Fibroblast of peridontal ligament (primary cell): ENCODE data around the gene LETMD1.
"Not testable (repeated sequence)": the region's sequence is repeated elsewhere in the genome, so short reads cannot be mapped to it uniquely, and the experiment has no call there.

Experiments
- DNase-seq: peaks from one replicate; pipeline ENCODE4 v3.0.0-alpha.2; 2010; ENCODE audit errors: extremely low read depth

Gene LETMD1, protein sequence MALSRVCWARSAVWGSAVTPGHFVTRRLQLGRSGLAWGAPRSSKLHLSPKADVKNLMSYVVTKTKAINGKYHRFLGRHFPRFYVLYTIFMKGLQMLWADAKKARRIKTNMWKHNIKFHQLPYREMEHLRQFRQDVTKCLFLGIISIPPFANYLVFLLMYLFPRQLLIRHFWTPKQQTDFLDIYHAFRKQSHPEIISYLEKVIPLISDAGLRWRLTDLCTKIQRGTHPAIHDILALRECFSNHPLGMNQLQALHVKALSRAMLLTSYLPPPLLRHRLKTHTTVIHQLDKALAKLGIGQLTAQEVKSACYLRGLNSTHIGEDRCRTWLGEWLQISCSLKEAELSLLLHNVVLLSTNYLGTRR

DNA sequence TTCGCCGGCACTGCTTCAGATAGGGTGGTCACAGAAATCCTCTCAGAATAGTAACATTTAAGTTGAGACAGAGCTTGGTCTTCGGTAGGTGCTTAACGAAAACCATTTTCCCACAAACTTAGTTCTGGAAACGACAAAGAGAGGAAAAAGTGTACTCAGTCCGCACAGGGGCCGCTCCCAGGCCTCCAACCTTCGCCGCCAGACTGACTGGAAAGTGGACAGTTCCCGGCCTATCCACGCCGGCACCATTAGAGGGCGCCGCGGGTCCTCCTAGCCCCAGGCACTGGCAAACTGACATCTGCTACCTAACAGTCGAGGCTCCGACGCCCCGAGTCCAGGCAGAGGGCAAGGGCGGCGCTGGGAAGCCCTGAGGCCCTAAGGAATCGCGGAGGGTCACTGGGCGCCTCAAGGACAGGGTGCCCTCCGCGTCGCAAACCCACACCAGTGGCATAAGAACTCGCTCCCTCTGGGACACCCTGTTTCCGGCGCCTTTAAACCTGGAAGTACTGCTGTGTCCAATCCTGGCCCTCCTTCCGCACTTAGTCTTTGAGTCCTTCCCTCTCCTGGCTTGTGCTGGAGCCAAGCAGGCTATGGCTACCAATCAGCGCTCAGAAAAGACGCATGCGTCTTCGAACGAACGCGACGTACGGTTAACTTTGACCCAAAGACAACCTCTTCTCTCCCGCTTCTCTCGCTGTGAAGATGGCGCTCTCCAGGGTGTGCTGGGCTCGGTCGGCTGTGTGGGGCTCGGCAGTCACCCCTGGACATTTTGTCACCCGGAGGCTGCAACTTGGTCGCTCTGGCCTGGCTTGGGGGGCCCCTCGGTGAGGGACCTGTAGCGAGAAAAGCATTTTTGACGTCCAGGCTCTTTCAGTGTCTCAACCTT, at the start of gene LETMD1:
LETMD1 (plus strand) TSS at position 673 of the 886 bp plus-strand sequence; CDS start at position 703, 30 bp downstream.
- peak; percentile 99 for DNase-seq

DNA sequence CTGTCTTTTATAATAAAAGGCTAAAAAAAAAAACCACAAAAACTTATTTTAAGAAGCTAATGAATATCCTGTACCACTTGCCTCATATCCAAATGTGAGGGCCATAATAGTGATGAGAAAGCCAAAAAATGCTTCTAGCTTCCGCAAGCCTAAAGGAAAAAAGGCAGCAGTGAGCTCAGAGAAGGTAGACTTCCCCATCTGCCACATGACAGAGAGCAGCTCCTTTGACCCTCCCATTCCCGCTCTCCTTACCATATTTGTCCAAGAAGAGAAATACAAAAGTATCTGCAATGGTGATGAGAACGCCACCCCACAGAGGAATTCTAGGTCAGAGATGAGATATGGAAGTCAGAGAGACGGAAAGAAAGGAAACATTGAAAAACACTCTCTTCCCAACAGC, 49.0 kb upstream of the LETMD1 start:
- DNase-seq = no peak

DNA sequence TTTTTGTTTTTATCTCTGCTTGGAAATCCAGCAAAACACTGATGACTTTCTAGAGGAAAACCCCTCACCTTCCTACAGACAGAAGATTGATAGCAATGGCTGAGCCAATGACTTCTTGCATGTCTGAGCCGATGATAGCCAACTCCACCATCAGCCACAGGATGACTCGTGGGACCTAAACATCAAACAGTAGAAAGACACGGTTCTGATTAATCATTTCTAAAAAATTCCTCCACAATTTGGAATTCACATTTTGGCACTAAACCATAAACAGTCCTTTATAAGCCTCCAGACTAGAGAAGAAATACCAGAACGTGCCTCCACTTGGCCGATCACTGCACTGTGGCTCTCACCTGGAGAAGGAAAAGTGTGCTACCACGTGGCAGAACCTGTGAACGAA, 47.9 kb upstream of the LETMD1 start:
- DNase-seq = peak; percentile 59

DNA sequence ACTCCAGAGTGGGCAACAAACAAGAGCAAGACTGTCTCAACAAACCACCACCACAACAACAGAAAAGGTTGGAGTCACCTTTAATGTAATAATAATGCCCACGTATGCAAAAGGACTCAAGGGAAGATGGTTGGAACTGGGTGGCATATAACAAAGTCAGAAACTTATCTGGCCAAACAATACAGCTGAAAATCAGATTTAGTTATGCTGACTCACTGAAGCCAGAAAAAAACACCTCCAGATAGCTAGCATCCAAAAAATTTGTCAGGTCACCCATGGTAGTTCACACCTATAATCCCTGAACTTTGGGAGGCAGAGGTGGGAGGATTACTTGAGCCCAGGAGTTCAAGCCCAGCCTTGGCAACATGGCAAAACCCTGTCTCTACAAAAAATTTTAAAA, 46.3 kb upstream of the LETMD1 start:
- no peak for DNase-seq

DNA sequence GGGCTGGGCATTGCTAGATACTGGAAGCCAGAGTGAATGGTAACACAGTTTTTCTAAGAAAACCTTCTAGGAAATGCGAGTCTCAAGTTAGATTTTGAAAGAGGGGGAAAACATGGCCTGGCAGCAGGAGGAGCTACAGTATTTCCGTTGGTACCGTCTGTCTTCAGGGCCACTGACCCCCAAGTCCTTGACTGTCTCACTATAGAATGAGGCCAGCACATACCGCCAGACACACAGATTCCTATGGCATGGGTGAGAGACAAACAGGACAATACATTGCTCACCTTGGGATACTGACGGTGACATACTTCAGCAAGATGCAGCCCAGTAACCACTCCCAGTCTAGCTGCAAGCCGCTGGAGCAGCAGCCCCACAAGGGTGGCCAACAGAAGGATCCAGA, 43.6 kb upstream of the LETMD1 start:
- no peak for DNase-seq

DNA sequence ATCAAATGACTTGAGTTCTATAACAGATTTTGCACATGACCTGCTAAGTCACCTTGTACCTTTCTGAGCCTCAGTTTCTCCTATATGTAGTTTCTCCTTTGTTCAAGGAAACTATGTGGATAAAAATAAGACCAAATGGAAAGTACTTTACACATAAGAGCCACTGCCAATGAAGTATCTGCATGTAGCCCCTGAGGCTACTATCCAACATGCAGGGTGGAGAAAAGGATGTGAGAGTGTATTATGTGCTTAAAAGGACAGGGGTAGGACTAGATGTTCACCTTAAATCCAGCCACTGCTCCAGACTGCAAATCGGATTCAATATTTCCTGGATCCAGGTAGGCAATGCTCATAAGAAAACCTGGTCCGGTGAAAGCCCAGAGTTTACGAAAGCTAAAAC, 43.1 kb upstream of the LETMD1 start:
- DNase-seq = no peak

DNA sequence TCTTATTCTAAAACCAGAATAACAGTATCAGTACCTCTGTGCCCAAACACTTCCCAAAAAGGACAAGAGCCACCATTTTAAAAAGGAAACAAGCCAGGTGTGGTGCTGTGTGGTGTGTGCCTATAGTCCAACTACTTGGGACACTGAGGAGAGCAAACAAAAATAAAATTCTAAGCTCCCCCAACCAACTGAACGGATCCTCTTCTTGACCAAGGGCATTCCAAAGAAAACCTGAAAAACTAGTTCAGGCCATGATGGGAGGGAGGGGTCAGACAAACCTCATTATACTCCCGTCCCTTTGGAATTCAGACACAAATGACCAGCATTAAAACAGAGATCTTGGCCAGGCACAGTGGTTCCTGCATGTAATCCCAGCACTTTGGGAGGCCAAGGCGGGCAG, 42.5 kb upstream of the LETMD1 start:
- no peak for DNase-seq

DNA sequence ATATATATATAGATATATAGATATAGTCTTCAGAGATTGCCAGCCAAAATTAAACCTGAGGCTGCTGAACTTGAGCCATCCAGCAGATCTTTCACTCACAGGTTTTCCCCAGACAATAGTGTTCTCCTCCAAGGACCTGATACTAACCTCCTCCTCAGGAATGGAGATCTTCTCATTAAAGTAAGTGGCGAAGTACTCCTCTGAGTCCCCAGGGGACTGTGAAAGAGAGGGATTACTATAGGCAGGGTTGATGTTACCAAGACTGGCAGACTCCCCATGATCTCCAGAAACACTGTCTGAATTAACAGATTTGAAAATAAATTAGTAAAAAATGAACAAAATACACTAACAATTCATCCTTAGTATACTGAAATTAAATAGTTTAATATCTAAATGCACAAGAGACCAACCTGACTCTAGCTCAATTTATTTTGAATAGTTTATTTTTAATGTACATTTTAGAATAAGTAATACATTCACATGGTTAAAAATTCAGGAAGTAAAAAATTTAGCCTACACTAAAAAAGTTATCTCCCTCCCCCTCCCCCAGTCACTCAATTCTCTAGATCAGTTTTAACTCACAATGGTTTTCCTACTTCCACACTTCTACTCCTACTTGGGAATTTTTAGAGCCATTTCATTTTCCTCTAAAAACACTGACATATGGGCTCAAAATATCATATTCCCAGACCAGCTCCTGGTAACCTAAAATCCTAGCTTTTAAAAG, 39.6 kb upstream of the LETMD1 start:
- DNase-seq = no peak

DNA sequence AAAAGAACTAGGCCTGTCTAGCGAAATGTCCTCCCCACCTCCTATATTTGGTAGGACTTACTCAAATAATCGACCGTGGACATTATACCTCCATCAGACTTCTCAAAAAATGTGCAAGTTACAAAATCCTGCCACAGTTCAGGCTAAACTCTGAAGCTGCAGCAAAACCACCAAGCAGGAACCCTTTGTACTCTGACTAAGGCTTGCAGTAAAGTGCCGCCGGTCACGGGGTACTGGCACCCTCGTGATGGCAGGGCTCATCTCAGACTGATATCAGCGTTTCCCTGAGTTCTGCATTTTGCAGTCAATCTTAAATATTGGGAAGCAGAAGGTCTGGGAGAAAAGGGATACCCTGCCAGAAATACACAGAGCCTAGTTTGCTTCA, 39.1 kb upstream of the LETMD1 start:
- peak; percentile 70 for DNase-seq

DNA sequence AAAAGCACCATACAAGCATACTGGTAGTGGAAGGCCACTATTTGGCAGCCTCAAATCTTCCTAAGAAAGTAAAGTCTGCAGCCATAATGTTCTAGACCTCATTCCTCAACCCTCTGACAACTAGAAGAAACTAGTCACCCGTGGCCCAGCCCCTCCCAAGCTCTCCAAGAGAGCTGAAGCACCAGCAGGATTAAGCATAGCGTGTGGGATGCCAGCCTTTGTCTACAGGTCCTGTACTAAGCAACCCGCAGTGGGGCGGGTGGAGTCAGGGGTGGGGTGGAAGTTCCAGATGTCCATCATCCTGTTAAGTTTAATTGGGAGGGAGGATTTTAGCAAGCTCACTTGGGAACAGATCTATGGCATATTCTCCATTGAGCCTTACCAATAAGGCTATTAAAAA, 36.2 kb upstream of the LETMD1 start:
- DNase-seq = no peak

DNA sequence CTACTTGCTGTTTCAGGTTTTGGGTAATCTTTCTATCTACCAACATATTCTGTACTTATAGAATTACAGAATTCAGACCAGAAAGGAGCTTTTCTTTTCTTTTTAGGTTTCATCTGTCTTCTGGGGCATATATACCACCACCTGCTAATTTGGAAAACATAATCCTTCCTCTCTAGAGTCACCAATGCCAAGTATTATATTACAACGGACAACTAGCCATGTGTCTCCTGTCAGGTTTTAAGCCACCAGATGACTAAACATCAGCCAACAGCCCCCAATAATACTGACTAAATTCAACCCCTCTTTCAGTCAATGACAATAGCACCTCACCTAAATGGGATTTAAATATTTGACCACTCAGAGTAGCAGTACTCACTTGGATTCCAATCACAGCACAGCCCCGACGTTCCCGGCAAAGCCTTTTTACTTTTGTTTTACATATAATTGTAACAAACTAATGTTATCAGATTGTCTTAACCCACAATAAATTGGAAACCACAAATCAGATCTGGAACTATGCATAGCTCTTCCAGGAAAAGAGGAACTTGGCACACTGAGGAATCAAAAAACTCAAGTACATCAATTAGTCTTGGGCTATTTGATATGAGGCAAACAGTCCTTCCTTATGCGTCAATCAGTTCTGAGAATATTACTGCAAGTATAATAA, 35.4 kb upstream of the LETMD1 start:
- DNase-seq = no peak

DNA sequence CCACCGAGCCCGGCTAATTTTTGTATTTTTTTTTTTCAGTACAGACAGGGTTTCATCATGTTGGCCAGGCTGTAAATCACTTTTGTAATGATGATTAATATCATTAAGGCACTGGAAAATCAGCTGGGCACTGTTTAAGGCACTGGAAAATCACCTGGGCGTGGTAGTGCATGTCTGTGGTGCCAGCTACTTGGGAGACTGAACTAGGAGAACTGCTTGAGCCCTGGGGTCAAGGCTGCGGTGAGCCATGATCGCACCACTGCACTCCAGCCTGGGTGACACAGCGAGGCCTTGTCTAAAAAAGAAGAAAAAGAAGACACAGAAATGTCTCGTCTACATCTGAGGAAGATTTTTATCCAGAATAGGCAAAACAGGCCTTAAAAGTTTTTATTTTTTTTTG, 34.7 kb upstream of the LETMD1 start:
- no peak for DNase-seq

DNA sequence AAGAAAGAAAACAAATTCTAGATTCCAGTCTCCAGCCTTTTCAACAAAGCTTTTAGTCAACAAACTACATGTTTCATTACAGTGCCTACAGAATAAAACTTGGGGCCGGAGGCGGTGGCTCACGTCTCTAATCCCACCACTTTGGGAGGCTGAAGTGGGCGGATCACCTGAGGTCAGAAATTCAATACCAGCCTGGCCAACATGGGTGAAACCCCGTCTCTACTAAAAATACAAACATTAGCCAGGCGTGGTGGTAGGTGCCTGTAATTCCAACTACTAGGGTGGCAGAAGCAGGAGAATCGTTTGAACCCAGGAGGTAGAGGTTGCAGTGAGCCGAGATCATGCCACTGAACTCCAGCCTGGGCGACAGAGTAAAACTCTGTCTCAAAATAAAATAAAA, 33.7 kb upstream of the LETMD1 start:
- not testable (repeated sequence) for DNase-seq

DNA sequence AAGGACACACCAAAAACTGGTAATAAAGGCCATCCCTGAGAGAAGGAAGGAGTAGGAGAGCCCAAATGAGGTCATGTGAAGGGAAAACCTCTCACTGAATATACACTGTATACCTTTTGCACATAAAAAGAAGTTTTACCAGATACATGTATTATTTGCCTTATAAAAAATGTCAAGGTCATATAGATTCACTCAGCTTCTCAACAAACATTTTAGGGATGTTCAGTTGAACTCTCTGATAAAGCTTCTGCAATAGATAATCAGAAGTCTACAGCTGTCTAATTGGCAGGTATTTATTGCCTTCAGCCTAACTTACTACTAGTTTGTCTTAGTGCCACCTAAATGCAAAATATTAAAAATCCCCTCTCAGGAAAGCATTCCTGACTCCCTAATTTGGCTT, 30.7 kb upstream of the LETMD1 start:
- DNase-seq = no peak

DNA sequence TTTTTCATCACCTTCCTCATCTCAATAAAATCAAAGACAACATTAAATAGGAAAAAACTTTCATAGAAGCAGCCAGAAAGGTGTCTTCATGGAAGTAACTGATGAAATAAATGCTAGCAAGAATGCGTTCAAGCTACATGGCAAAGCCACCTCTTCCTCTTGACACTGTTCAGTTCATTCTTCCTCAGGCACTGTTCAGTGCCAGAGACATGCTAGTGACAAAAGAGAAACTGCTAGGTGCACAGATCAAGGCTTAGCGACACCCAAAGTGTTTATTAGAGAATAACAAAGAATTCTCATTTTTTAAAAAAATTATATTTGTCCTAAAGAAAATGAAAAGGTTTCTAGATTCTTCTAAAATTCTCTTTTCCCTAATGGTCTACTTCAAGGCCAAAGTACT, 29.2 kb upstream of the LETMD1 start:
- DNase-seq = no peak

DNA sequence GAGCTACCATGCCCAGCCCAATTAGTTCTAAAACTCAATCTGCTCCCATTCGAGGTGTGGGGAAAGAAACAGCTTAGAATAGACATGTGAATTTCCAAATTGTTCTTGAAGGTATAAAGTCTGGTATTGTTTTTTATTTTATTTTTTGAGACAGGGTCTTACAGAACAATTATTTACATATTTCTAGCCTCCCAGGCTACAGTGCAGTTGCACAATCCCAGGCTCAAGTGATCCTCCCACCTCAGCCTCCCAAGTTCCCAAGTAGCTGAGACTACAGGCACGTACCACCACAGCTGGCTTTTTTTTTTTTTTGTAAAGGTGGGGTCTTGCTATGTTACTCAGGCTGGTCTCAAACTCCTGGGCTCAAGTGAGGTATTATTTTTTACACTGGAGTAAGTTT, 28.2 kb upstream of the LETMD1 start:
- DNase-seq = no peak

DNA sequence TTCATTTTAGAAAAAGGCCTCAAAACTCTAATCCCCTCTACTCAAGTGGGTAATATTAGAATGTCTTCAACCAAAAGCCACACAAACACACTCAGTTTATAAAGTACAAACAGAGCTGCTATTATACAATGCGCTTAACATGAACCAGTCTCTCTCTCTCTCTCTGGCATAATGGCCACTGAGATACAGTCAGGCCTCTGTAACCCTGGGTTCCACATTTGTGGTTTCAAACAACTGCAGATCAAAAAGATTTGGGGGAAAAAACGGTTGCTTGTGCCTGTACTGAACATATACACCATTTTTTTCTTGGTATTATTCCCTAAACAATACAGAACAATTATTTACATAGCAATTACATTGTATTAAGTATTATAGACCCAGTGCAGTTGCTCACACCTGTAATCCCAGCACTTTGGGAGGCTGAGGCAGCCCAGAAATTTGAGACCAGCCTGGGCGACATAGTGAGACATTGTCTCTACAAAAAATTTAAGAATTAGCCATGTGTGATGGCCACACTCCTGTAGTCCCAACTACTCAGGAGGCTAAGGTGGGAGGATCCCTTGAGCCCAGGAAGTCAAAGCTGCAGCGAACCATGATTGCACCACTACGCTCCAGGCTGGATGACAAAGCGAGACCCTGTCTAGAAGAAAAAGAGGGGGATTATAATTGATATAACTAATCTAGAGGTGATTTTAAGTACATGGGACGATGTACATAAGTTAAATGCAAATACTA, 27.5 kb upstream of the LETMD1 start:
- no peak for DNase-seq

DNA sequence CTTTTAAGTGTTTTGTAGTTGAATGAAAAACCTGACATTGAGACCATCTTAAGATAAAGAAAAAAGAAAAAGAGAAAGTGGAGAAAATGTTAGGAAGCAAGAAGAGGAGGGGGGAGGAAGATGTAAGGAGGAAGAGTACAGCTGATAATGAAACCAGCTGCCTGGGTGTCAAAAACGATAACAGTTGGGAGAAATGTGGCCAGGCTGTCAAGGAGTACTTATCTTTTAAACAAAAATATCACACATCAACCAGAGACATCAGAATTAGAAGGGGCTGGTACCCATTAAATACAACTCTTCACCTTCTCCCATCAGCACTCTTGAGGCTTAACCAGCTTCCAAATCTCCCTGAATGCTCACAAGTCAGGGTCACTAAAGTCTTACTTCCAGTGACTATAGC, 26.4 kb upstream of the LETMD1 start:
- no peak for DNase-seq

DNA sequence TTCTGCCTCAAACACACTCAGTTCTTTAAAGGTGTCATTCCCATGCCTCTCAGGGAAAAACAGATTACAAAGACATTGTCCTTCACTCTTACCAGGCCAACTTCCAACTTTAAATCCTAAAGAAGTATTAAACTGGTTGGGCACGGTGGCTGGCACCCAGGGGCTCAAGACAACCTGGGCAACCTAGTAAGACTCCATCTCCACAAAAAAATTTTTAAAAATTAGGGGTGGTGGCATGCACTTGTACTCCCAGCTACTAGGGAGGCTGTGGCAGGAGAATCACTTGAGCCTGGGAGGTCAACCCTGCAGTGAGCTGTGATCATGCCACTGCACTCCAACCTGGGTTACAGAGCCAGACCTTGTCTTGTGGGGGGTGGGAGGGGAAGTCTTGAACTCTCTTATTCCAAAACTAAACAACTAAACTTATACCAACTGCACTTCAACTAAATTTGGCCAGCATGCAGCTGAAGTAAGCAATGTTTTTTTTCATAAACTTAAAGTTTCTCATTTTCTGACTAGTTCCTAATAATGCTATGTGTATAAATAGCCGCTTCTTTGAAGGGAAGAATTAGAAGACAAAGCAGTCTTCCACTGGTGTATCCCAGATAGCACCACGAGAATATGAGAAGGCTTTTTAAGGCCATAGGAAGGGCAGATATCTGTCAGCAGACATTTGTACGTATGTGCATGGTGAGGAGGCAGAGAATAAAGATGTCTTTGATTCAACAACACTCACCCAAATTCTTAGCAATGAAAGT, 24.3 kb upstream of the LETMD1 start:
- peak; percentile 38 for DNase-seq

DNA sequence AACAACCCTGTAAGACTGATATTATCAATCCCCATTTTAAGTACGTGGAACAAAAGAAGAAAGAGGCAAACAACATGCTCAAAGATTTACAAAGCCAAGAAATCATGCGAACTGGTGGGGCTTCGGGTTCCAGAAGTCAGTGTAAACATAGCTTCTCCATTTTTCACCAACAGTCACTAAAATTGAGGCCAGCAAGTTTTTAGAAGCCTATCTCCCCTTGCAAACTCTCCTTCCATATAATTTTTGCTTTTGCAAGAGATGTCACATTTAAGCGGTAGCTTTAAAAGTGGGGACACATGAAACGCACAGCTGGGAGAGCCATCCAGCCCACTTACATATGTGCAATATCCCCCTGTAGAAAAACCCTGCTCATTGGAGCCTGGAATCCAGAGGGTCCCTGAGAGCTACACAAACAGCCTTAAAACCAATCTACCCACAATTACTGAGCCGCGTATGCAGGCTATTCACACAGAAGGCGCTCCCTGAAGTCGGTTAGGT, 22.7 kb upstream of the LETMD1 start:
- DNase-seq = peak; percentile 21
